22Rv1 (cell line): ENCODE data around the gene PTK7.

Experiments used
- H3K27ac ChIP-seq: fragments of 450-650 bp; 2 replicates; pipeline ENCODE4 v1.5.1; 2017
- CTCF ChIP-seq: fragments of 450-650 bp; IDR thresholded peaks from 2 replicates; pipeline ENCODE4 v1.5.1; 2017; ENCODE audit warnings: mild to moderate bottlenecking
- ZFX ChIP-seq: fragments of 450-650 bp; IDR thresholded peaks from 2 replicates; pipeline ENCODE4 v1.6.1; 2017; ENCODE audit warnings: antibody characterized with exemption, borderline replicate concordance

PTK7 gene

GRCh38 chr6:43061861-43062260, 14.3 kb upstream of the PTK7 start:
- no peak overlapping the region for H3K27ac ChIP-seq
- TF ChIP-seq ZFX (no peak), CTCF (no peak)

DNA sequence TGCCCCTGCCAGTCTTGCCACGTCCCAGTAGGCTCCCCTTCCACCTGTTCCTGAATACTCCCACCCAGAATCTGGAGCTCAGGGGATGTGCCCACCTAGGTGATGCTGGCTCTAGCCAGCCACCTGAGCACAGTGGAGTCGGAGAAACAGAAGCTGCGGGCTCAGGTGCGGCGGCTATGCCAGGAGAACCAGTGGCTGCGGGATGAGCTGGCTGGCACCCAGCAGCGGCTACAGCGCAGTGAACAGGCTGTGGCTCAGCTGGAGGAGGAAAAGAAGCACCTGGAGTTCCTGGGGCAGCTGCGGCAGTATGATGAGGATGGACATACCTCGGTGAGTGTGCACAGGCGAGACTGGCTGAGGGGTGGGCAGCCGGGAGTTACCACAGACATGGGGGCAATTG, 13.3 kb upstream of the PTK7 start:
- no peak for TF ChIP-seq CTCF
- TF ChIP-seq ZFX = no peak

DNA sequence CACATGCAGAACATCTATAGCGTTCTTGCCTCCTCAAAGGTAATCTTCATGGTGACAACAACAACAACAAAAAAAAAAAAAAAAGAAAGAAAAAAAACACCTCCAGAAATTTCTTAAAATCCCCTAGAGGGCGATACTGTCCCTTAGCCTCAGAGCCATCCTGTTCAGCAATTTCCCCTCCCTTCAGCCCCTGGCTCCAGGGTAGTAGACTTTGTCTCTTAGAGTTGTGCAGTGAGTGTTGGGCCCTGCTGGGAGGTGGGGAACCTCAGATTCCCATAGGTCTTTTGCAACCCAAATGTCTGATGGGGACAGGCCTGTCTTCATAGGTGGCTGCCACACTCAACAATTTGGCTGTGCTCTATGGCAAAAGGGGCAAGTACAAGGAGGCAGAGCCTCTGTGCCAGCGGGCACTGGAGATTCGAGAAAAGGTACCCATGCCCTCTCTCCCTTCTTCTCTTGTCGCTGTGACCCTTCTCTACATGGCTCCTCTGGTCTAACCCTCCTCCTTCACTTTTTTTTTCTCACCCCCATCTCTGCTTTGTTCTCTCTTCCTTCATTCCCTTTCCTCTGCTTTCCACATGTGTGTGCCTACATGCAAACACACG, 6.0 kb upstream of the PTK7 start:
- TF ChIP-seq CTCF = peak; percentile 86
- TF ChIP-seq ZFX = no peak
- H3K27ac ChIP-seq = no peak overlapping the region

More for the DNA sequence above, 13.3 kb upstream of the PTK7 start:
- H3K27ac ChIP-seq = no peak overlapping the region

GRCh38 chr6:43074847-43075669, 1.1 kb upstream of the PTK7 start:
- H3K27ac ChIP-seq = no peak overlapping the region
- TF ChIP-seq ZFX (no peak), CTCF (no peak)

DNA sequence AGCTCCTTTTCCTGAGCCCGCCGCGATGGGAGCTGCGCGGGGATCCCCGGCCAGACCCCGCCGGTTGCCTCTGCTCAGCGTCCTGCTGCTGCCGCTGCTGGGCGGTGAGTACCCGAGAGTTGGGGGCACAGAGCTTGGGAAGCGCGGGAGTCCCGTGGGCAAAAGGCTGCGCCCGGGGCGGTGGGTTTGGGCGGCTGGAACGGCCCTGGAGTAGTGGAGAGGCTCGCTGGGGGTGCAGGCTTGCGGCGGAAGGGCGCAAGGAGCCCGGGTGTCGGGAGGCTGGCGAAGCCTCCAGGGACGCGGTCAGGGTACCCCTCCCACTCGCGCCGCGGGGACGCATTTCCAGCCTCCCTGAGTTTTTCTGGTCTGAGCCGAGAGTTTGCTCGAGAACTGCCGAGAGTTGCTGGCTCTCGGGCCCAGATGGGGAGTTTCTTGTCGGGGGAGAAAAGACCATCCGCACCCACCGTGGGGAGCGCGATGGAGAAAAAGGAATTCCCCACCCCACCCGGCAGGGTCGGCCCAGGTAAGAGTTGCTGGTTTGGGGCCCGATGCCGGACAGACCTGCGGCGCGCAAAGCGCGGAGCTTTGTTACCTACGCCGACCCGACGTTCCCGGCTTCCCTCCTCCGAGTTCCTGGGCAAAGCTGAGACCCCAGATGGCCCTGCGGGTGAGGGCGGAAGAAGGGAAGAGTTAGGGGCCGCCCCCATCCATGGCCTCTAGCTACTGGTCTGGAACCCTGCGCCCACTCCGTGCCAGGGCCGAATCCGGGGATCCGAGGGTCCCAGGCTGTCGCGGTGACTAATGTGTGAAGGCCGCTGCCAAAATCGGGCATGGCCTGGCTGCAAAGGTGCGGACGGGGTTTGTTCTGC, 584 bp downstream of the PTK7 start:
- no peak for TF ChIP-seq ZFX
- no peak for TF ChIP-seq CTCF

DNA sequence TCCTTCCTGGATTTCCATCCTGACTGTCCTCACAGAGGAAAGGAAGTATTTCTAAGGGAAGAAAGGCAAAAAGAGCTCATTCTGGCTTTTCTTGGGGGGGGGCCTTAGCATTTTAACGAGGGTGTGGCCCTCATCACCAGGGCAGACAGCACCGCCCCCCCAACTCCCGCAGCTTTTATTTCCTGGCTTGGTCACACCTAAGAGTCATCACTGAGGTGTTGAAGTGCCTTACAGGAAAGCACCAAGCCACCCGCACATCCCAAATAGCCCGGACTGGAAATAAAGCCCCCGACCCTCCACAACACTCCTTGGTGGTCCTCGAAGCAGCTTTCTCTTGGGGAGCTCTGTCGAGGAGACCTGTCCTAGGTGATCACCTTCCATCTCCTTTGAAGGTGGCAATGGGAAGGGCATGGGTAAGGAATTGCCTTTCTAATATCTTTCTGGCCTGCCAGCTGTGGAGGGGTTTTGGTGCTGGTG, 1.3 kb downstream of the PTK7 start:
- no peak for TF ChIP-seq CTCF
- no peak for TF ChIP-seq ZFX
- no peak overlapping the region for H3K27ac ChIP-seq

More for the DNA sequence above, 584 bp downstream of the PTK7 start:
- no peak overlapping the region for H3K27ac ChIP-seq
